HEK293 (cell line): ENCODE data around the gene STEAP1B.

ENCODE experiments used
- CTCF ChIA-PET: fragments of 350-600 bp; formaldehyde crosslinking; extraction: SDS; loops from one replicate; lab custom pipeline; 2021; ENCODE audit warnings: antibody characterized with exemption; lab: Yijun Ruan, JAX
- POLR2A ChIA-PET: fragments of 300-600 bp; formaldehyde crosslinking; extraction: SDS; loops from one replicate; lab custom pipeline; 2020; ENCODE audit warnings: antibody characterized with exemption, inconsistent platforms; lab: Yijun Ruan, JAX
- H3K27ac ChIP-seq: fragments of 200-500 bp; sonication (Bioruptor generic); 2 replicates; pipeline ENCODE4 v1.5.1; 2014; ENCODE audit warnings: low read depth, low read length, control low read depth, inconsistent platforms; ENCODE audit errors: extremely low read depth
- H3K36me3 ChIP-seq, 2 experiments: fragments of 200-500 bp in 1 of 2; sonication (Bioruptor generic) in 1 of 2; 1 replicate in 1 of 2; 2 replicates in 1 of 2; pipeline ENCODE4 v1.5.1; 2014 to 2017; ENCODE audit warnings: inconsistent platforms in 2 of 2, low read length in 2 of 2; ENCODE audit not compliant: control insufficient read depth in 2 of 2, insufficient read depth in 1 of 2
- H3K4me1 ChIP-seq: fragments of 200-500 bp; sonication (Bioruptor generic); 2 replicates; pipeline ENCODE4 v1.5.1; 2014; ENCODE audit warnings: mild to moderate bottlenecking, low read length, inconsistent platforms; ENCODE audit not compliant: control insufficient read depth, insufficient read depth
- H3K4me3 ChIP-seq: 2 replicates; pipeline ENCODE4 v1.5.1; 2011; ENCODE audit warnings: low read depth, mild to moderate bottlenecking, control low read depth, low read length, moderate library complexity
- H3K9me3 ChIP-seq: fragments of 200-500 bp; sonication (Bioruptor generic); 2 replicates; pipeline ENCODE4 v1.5.1; 2014; ENCODE audit warnings: low read depth, low read length, inconsistent platforms; ENCODE audit not compliant: control insufficient read depth, insufficient read depth
- ELK4 ChIP-seq: IDR thresholded peaks from 2 replicates; pipeline ENCODE4 v1.6.1; 2011; ENCODE audit warnings: mild to moderate bottlenecking, low read depth, low read length, borderline replicate concordance
- GLIS1 ChIP-seq: fragments of 450-650 bp; formaldehyde crosslinking; IDR thresholded peaks from 2 replicates; pipeline ENCODE4 v1.5.1; 2016; ENCODE audit warnings: missing biosample characterization, missing genetic modification characterization
- GLIS2 ChIP-seq: fragments of 450-650 bp; formaldehyde crosslinking; IDR thresholded peaks from 2 replicates; pipeline ENCODE4 v1.5.1; 2016; ENCODE audit warnings: missing biosample characterization, missing genetic modification characterization
- MYNN ChIP-seq: fragments of 450-650 bp; formaldehyde crosslinking; IDR thresholded peaks from 2 replicates; pipeline ENCODE4 v1.5.1; 2016; ENCODE audit warnings: missing biosample characterization, missing genetic modification characterization, borderline replicate concordance
- RBAK ChIP-seq: fragments of 450-650 bp; formaldehyde crosslinking; IDR thresholded peaks from 2 replicates; pipeline ENCODE4 v1.5.1; 2016; ENCODE audit warnings: missing biosample characterization, missing genetic modification characterization
- ZBTB1 ChIP-seq: fragments of 450-650 bp; formaldehyde crosslinking; IDR thresholded peaks from 2 replicates; pipeline ENCODE4 v1.5.1; 2016; ENCODE audit warnings: missing biosample characterization, missing genetic modification characterization
- ZBTB20 ChIP-seq: fragments of 450-650 bp; formaldehyde crosslinking; IDR thresholded peaks from 2 replicates; pipeline ENCODE4 v1.5.1; 2016; ENCODE audit warnings: missing biosample characterization, missing genetic modification characterization
- ZBTB44 ChIP-seq: fragments of 450-650 bp; IDR thresholded peaks from 2 replicates; pipeline ENCODE4 v1.5.1; 2018; ENCODE audit warnings: missing biosample characterization, mild to moderate bottlenecking, missing genetic modification characterization
- ZFP69B ChIP-seq: fragments of 450-650 bp; formaldehyde crosslinking; IDR thresholded peaks from 2 replicates; pipeline ENCODE4 v1.5.1; 2016; ENCODE audit warnings: missing biosample characterization, missing genetic modification characterization
- ZNF184 ChIP-seq: fragments of 450-650 bp; IDR thresholded peaks from 2 replicates; pipeline ENCODE4 v1.5.1; 2018; ENCODE audit warnings: missing biosample characterization, mild to moderate bottlenecking, missing genetic modification characterization
- ZNF280D ChIP-seq: fragments of 450-650 bp; formaldehyde crosslinking; IDR thresholded peaks from 2 replicates; pipeline ENCODE4 v1.5.1; 2016; ENCODE audit warnings: missing biosample characterization, missing genetic modification characterization
- ZNF350 ChIP-seq: fragments of 450-650 bp; formaldehyde crosslinking; IDR thresholded peaks from 2 replicates; pipeline ENCODE4 v1.5.0; 2017; ENCODE audit warnings: missing biosample characterization, mild to moderate bottlenecking, missing genetic modification characterization
- ZNF518A ChIP-seq: fragments of 450-650 bp; formaldehyde crosslinking; conservative IDR thresholded peaks from 2 replicates; pipeline ENCODE4 v1.5.1; 2016; ENCODE audit warnings: low read depth, missing biosample characterization, missing genetic modification characterization
- ZNF600 ChIP-seq: fragments of 450-650 bp; formaldehyde crosslinking; IDR thresholded peaks from 2 replicates; pipeline ENCODE4 v1.5.1; 2016; ENCODE audit warnings: missing biosample characterization, missing genetic modification characterization
- ZNF837 ChIP-seq: fragments of 450-650 bp; formaldehyde crosslinking; IDR thresholded peaks from 2 replicates; pipeline ENCODE4 v1.5.1; 2016; ENCODE audit warnings: missing biosample characterization, missing genetic modification characterization

The STEAP1B gene

GRCh38 chr7:22470981-22471380, 29.0 kb downstream of the STEAP1B start:
- no peak overlapping the region for H3K27ac ChIP-seq
- TF ChIP-seq ZFP69B (tag by site-specific recombination) (no peak), GLIS1 (tag by site-specific recombination) (no peak), ZNF518A (no peak), ZNF184 (tag by site-specific recombination) (no peak), ZNF280D (no peak), ZBTB20 (tag by site-specific recombination) (no peak), ZNF600 (tag by site-specific recombination) (no peak), GLIS2 (no peak), ZBTB44 (no peak), ZNF350 (tag by site-specific recombination) (no peak), MYNN (tag by site-specific recombination) (no peak), ZNF837 (tag by site-specific recombination) (no peak), ELK4 (no peak), ZBTB1 (no peak), RBAK (no peak)
- POLR2A ChIA-PET, result no interaction called here
- no peaks in the 10 kb centered on the region for H3K9me3 ChIP-seq
- H3K4me1 ChIP-seq, result no peaks in the 10 kb centered on the region
- no peaks in the 10 kb centered on the region for H3K36me3 ChIP-seq
- no peak overlapping the region for H3K4me3 ChIP-seq
- CTCF ChIA-PET, result no interaction called here
